ENCODE results near the gene XYLB.
"Not testable (repeated sequence)": the region's sequence is repeated elsewhere in the genome, so short reads cannot be mapped to it uniquely, and the experiment has no call there.

Gene XYLB

DNA sequence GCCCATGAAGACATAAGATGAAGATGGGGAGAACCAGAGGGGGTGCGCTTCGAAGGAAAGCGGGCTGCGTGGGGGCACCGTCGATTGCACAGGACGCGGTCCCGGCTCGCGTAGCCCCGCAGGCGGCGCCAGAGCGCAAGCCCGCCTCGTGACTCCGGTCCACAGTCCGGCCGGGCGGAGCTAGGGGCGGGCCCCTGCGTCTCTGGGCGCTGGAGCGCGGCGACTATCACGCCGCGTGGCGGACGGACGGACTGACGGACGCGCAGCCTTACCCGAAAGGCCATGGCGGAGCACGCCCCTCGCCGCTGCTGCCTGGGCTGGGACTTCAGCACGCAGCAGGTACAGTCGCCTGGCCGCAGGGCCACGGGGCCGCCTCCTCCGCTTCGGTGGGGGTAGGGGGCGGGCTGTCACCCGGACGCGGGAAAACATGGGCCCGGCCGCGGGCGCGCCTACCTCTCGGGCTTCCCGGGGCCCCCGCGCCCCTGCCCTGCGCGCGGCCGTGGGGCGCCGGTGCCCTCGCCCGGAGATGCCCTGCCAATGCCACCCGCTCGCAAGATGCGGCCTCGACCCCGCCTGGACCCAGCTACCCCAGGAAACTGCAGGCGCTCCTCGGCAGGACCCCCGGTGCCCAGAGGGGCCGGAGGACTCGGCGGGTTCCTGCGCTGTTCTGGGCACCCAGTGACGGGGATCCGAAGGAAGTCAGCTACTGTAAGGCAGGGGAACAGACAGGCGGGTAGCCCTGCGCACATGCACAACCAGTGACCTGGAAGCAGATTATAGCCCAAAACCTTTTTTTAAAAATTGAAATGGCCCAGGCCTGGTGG, at the start of gene XYLB:
TSS of gene XYLB (plus strand) at position 199 of the 824 bp plus-strand sequence. CDS start at position 283, 84 bp downstream.
- no peak for DNase-seq

DNA sequence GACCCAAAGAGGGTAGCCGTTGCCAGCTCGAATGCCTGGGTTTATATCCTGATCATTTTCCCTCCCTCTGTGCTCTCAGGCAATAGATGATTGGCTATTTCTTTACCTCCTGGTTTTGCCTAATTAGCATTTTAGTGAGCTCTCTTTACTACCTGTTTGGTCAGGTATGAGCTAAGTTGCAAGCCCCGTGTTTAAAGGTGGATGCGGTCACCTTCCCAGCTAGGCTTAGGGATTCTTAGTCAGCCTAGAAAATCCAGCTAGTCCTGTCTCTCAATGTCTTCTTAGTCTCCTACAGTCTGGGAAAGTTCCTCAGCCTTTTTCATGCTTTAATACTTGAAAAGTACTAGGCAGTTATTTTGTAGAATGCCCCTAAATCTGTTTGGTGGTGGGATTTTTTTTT, 49.5 kb upstream of the XYLB start:
- not testable (repeated sequence) for DNase-seq

GRCh38 chr3:38297537-38297936, 49.0 kb upstream of the XYLB start:
- DNase-seq, result no peak

DNA sequence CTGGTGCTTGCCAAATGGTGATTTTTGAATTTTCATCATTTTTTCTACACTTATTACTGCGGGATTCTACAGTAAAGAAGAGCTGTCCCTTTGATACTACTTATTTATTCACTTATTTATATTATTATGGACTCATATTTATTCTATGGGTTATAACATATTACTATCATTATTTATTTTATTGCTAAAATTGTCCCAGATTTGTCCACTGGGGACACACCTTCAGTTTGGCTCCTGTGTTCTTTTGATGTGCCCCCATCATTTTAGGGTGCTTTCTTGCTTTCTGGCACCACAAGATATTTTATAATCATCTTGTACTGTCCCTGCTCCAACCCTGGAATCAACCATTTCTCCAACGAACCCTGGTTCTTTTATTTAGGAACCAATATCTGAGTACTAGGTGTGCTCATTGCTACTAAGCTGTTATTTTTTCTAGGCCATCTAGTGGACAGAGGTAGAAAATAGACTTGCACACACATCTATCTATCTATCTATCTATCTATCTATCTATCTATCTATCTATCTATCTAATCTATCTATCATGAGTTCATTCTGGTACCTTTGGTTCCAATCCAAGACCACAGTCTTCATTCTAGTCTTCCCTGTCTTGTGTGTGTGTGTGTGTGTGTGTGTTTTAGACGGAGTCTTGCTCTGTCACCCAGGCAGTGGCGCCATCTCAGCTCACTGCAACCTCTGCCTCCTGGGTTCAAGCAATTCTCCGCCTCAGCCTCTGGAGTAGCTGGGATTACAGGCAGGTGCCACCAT, 48.5 kb upstream of the XYLB start:
- DNase-seq, result no peak

- no peak for DNase-seq
Observed at GRCh38 chr3:38306941-38307340, 39.6 kb upstream of the XYLB start.

- no peak for DNase-seq
Observed at GRCh38 chr3:38307599-38307998, 39.0 kb upstream of the XYLB start.

- DNase-seq, result no peak
Observed at GRCh38 chr3:38308456-38308855, 38.1 kb upstream of the XYLB start.

DNA sequence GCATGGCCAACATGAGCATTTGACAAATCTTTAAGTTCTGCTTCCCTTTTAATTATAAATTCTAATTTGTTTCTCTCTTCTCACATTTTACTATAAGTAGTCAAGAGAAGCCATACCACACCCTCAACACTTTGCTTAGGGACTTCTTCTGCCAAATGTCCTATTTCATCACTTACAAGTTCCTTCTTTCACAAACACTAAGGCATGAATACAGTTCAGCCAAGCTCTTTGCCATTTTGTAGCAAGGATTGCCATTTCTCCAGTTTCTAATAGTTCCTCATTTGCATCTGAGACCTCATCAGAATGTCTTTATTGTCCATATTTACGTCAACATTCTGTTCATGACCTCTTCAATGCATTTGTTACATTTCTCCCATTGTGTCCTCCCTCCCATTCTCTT, 35.1 kb upstream of the XYLB start:
- DNase-seq, result no peak

DNA sequence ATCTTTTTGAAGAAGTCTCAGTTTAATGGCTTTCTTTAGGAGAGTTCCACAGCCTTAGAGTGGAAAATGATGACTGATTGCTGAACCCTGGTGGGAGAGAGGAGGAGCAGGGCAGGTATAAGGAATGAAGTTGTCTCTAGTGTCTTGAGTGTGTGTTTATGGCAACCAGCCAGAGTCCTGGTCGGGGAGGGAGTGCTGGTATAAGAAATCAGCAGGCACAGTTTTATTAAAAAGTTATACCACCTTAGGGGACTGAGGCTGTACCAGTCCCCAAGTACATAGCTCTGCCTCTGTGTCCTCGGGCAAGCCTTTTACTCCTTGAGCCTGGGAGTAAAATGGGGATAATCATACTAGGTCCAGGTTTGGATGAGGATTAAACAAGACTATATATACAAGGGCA, 34.6 kb upstream of the XYLB start:
- DNase-seq, result no peak

- DNase-seq, result no peak
Observed at GRCh38 chr3:38312356-38312755, 34.2 kb upstream of the XYLB start.

GRCh38 chr3:38313263-38313662, 33.3 kb upstream of the XYLB start:
- no peak for DNase-seq

GRCh38 chr3:38313695-38314094, 32.9 kb upstream of the XYLB start:
- DNase-seq, result no peak

- no peak for DNase-seq
Observed at GRCh38 chr3:38314112-38314763, 32.3 kb upstream of the XYLB start.

DNA sequence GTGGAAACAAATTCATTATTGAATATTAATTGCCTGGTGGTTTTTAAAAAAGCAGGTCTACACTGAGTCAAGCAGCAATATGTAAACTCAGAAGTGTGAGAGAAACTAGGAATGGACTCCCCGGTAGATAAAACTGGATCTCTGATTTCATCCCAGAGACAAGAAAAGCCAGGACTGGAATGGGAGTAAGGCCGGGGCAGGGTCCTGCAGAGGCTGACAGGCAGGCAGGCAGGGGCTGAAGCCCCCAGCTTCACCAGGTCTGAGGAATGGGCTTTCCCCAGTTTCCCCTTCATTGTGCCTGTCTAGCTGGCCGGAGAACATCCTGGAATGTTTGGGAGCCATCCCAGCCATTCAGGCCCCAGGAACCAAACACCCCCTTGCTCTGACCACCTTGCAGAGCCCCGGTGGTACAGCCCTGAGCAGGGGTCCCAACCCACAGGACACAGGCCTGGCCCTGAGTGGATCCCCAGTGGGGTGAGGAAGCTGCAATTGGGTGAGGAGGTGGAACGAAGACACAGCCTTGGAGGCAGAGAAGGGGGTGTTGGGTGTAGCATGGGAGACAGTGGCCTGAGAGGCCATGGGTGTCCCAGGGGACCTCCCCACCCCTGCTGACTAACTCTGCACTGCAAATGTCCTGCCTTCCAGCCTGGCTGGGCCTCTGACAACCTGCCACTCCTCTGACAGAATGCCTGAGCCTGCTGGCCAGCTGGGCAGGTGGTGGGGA, 31.7 kb upstream of the XYLB start:
- DNase-seq, result no peak

GRCh38 chr3:38315488-38316230, 30.9 kb upstream of the XYLB start:
- DNase-seq, result no peak

DNA sequence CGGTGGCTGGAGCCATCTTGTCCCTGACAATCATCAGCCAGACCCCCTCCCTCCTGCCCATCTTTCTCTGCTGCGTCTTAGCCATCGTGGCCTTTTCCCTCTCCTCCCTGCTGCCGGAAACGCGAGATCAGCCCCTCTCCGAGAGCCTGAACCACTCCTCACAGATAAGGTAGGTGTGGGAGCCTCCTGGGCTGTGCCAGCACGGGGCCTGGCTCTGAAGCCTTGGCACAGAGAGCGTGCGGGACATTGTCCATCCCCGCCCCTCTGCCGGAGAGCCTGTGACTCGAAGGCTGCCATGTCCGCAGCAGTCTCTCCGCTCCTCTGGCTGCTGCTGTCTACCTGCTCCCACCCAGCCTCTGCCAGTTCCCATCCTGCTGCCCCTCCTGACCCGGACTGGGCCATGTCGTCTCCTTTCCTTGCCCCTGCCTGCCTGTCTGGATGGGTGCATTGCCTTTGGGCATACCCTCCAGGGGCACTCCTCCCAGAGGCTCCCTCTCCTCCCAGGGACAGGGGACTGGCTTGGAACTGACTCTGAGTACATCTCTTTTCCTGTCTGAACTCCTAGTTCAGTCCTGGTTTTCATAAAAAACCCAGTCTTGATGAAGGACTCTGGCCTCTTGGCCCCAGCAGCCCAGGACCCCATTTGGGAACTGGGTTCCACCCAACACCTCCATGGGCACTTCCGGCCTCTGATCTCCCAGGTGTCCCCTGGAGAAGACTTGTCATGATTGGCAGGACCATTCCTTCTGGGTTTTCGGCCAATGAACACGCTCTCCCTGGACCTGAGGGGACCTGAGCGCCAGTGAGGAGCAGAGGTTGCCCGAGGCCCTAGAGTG, 30.0 kb upstream of the XYLB start:
- no peak for DNase-seq

DNA sequence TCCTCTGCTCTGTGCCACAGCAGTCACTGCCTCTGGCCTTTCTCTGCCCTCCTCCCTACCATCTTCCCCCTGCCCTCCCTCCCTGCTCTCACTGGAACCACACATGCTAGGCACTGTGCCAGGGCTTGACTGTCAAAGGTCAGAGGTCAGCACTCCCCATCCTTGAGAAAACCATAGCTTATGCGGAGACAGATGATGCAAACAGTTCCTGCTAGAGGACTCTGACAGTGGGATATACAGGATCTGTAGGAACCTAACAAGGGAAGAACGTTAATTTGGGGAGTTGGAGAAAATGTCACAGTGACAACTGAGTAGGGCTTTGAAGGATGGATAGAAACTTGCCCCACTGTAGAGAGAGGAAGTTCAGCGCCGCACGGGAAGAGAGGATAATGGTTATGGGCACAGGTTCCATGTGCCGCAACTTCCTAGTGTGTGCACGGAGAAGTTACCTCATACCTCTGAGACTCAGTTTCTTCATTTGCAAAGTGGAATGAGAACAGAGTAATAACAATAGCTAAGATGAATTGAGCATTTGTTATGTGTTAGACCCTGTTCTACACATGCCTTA, 29.3 kb upstream of the XYLB start:
- DNase-seq, result no peak

GRCh38 chr3:38318766-38319671, 27.6 kb upstream of the XYLB start:
- DNase-seq, result no peak

DNA sequence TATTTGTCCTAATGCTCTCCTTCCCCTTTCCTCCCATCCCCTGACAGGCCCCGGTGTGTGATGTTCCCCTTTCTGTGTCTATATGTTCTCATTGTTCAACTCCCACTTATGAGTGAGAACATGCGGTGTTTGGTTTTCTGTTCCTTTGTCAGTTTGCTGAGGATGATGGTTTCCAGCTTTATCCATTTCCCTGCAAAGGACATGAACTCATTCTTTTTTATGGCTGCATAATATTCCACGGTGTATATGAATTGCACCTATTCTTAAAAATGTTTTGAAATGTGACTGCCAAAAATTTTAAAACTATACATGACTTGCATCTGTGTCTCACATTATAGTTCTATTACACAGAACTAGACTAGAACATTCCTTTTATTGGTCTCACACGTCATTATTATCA, 25.9 kb upstream of the XYLB start:
- DNase-seq, result not testable (repeated sequence)

DNA sequence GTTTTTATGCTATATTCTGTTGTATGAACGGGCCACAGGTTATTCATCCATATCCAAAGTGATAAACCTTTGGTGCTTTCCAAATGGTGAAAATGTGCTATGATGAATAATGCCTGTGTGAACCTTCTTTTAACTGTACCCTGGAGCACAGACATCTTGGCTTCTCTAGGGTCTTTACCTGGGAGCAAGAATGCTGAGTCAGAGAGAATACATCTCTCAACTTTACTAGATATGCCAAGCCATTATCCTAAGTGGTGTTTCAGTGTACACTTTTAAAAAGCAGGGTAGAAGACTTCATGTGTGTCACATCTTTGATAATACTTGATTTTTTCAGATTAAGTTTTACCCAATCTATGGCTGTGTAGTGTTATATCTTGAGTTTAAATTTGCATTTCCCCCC, 23.5 kb upstream of the XYLB start:
- DNase-seq, result no peak

Measured in NCI-H524 treated with DMSO at 0.1 percent for 48 hours (cell line).